T-helper 1 cell treated with Interleukin-12 subunit alpha and Interleukin-12 subunit beta and Interleukin-4 antibody, amounts not matched to agents 30 μg/mL and 1 μg/mL, for 36 hours (primary cell): Measurements from ENCODE around the gene SERPINA5.
"Not testable (repeated sequence)": the region's sequence is repeated elsewhere in the genome, so short reads cannot be mapped to it uniquely, and the experiment has no call there.

Experiments used
- H3K27ac Mint-ChIP-seq: one replicate; pipeline ENCODE4 v1.8.0; 2021; ENCODE audit warnings: mild to moderate bottlenecking, mixed read lengths
- H3K27me3 Mint-ChIP-seq: one replicate; pipeline ENCODE4 v1.8.0; 2021; ENCODE audit warnings: low read depth, mixed read lengths
- H3K36me3 Mint-ChIP-seq: one replicate; pipeline ENCODE4 v1.8.0; 2021; ENCODE audit warnings: low read depth, mixed read lengths
- H3K4me1 Mint-ChIP-seq: one replicate; pipeline ENCODE4 v1.8.0; 2021; ENCODE audit warnings: low read depth, mixed read lengths
- H3K4me3 Mint-ChIP-seq: one replicate; pipeline ENCODE4 v1.8.0; 2021; ENCODE audit warnings: mild to moderate bottlenecking, moderate library complexity, mixed read lengths
- H3K9me3 Mint-ChIP-seq: one replicate; pipeline ENCODE4 v1.8.0; 2021; ENCODE audit warnings: mixed read lengths

Gene SERPINA5

DNA sequence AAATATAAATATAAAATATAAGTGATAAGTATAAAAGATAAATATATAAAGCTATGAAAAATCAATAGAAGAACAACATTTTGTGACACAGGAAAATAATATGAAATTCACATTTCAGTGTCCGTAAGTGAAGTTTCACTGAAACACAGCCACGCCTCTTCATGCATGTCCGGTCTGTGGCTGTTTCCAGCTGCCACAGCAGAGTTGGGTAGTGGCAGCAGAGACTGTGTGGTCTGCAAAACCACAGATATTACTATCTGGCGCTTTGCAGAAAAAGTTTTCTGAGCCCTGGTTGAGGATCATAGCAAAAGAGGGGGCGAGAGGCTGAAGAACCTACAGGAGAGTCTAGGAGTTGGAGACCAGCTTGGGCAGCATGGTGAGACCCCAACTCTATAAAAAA is 19.2 kb upstream of the SERPINA5 start:
- no peaks in the 10 kb centered on the region for H3K27me3 Mint-ChIP-seq
- no peaks in the 10 kb centered on the region for H3K4me1 Mint-ChIP-seq
- H3K36me3 Mint-ChIP-seq = no peaks in the 10 kb centered on the region
- no peak overlapping the region for H3K4me3 Mint-ChIP-seq
- no peak overlapping the region for H3K27ac Mint-ChIP-seq
- no peaks in the 10 kb centered on the region for H3K9me3 Mint-ChIP-seq

DNA sequence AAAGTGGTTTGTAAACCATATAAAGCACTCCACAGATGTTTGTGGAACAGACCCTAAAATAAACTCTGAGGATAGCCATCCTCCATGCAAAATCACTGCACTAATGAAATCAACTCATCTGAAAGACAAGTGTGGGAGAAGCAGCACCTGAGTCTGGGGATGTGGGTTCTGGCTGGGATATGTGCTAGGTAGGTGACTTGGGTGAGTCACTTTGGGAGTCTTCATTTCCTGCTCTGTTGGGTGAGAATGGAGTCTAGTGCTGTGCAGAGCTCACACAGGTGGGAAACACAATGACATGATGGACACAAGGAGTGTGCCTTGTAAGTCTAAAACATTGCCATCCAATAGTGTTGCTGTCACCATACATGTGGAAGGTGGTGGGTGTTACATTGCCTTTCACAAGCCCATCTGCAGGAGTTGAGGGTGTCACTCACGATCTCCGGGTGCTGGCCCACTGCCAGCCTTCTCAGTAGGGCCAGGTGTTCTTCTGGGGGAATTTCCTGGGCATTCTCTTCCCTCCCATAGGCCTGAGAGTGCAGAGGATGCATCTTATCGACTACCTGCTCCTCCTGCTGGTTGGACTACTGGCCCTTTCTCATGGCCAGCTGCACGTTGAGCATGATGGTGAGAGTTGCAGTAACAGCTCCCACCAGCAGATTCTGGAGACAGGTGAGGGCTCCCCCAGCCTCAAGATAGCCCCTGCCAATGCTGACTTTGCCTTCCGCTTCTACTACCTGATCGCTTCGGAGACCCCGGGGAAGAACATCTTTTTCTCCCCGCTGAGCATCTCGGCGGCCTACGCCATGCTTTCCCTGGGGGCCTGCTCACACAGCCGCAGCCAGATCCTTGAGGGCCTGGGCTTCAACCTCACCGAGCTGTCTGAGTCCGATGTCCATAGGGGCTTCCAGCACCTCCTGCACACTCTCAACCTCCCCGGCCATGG is 18.0 kb upstream of the SERPINA5 start:
- no peaks in the 10 kb centered on the region for H3K27me3 Mint-ChIP-seq
- no peaks in the 10 kb centered on the region for H3K4me1 Mint-ChIP-seq
- H3K36me3 Mint-ChIP-seq = no peaks in the 10 kb centered on the region
- no peak overlapping the region for H3K27ac Mint-ChIP-seq
- no peak overlapping the region for H3K4me3 Mint-ChIP-seq
- no peaks in the 10 kb centered on the region for H3K9me3 Mint-ChIP-seq

DNA sequence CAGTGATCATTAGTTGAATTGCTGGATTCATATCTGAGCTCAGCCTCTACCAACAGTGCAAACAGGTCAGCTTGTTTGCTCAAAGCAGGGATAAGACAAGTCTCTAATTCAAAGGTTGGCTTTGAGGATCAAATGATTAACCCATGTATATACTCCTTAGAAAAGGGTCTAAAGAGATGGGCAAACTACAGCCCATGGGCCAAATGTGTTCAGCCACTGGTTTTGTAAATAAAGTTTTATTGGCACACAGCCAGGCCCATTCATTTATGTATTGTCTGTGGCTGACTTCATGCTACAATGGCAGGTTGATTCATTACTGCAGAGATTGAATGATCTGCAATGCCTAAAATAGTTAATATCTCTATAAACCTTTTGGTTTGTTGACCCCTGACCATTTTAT is 16.8 kb upstream of the SERPINA5 start:
- H3K4me3 Mint-ChIP-seq = no peak overlapping the region
- H3K4me1 Mint-ChIP-seq = no peaks in the 10 kb centered on the region
- H3K27ac Mint-ChIP-seq = no peak overlapping the region
- no peaks in the 10 kb centered on the region for H3K36me3 Mint-ChIP-seq
- H3K27me3 Mint-ChIP-seq = no peaks in the 10 kb centered on the region
- no peaks in the 10 kb centered on the region for H3K9me3 Mint-ChIP-seq

DNA sequence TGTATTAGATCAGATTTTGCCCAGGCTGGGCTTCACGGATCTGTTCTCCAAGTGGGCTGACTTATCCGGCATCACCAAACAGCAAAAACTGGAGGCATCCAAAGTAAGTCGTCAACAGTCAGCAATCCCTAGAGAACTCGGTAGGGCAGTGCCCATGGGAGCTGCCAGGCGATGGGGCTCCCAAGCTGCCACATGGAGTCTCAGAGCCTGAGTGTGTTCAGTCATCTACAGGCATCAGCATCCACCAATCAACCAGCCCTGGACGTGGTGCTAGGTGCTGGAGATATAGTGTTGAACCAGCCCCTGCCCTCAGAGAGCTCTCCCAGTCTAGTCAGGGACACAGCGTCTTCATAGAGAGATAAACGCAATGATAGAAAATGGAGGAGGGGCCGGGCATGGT is 13.0 kb upstream of the SERPINA5 start:
- H3K9me3 Mint-ChIP-seq = no peaks in the 10 kb centered on the region
- no peaks in the 10 kb centered on the region for H3K4me1 Mint-ChIP-seq
- H3K27me3 Mint-ChIP-seq = no peaks in the 10 kb centered on the region
- no peak overlapping the region for H3K27ac Mint-ChIP-seq
- no peaks in the 10 kb centered on the region for H3K36me3 Mint-ChIP-seq
- no peak overlapping the region for H3K4me3 Mint-ChIP-seq

DNA sequence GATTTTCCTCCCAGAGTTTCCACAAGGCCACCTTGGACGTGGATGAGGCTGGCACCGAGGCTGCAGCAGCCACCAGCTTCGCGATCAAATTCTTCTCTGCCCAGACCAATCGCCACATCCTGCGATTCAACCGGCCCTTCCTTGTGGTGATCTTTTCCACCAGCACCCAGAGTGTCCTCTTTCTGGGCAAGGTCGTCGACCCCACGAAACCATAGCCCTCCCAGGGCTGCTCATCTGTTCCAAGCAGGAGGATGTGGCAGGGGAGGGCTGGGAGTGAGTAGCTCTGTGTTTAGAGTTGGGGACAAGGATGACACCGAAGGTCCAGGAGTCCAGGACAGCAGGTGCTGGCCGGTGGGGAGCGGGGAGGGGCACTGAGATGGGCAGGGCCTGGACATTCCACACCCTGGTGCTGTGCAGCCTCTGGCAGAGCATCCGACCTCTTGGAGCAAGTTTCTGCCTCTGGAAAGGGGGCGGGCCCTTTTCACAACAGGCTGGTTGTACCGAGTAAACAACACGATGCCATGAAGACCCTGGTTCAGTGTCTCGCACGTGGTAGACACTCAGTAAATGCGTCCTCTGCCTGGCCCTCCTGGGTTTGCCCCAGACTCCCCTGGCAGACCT is 11.7 kb upstream of the SERPINA5 start:
- H3K4me1 Mint-ChIP-seq = no peaks in the 10 kb centered on the region
- no peaks in the 10 kb centered on the region for H3K27me3 Mint-ChIP-seq
- H3K4me3 Mint-ChIP-seq = no peak overlapping the region
- no peak overlapping the region for H3K27ac Mint-ChIP-seq
- H3K36me3 Mint-ChIP-seq = no peaks in the 10 kb centered on the region
- no peaks in the 10 kb centered on the region for H3K9me3 Mint-ChIP-seq

DNA sequence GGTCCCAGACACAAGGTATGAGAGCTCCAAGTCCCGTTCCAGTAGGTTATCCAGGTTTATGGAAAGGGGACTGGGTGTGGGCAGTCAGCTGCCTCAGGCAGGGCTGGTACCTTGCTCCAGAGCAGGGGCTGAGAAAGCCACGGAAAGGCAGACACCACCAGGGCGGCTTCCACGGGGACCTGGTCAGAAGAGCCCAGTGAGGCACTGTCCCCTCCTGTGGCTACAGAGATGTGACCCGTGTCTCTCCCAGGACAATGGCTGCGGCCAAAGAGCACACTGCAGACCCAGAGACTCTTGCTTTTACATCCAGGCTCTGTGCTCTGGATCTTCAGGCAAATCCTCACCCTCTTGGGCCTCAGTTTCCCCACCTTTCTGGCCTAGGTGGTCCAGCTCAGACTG is 11.2 kb upstream of the SERPINA5 start:
- Mint-ChIP-seq H3K9me3 (no peaks in the 10 kb centered on the region), H3K36me3 (no peaks in the 10 kb centered on the region), H3K27me3 (no peaks in the 10 kb centered on the region), H3K4me3 (no peak overlapping the region), H3K4me1 (no peaks in the 10 kb centered on the region), H3K27ac (no peak overlapping the region)

DNA sequence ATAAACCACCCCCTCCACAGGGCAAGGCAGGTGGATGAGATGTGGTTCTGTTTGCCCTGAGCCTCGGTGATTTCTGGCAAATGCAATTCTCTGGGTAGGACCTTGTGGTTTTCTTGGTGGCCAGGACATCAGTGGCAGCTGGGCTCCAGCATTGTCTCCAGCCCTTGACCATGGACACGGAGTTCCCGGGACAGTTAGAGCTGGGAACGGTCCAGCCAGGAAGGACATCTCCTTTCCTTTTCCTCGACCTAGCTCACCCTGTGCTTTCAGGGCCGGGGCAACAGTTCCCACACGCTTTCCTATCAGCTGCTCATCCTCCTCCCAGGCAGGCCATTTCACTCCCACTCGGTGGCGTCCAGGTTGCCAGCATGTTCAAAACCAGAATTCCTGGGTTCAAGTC is 10.8 kb upstream of the SERPINA5 start:
- H3K27ac Mint-ChIP-seq = no peak overlapping the region
- H3K9me3 Mint-ChIP-seq = no peaks in the 10 kb centered on the region
- H3K4me3 Mint-ChIP-seq = no peak overlapping the region
- H3K4me1 Mint-ChIP-seq = no peaks in the 10 kb centered on the region
- no peaks in the 10 kb centered on the region for H3K27me3 Mint-ChIP-seq
- H3K36me3 Mint-ChIP-seq = no peaks in the 10 kb centered on the region

DNA sequence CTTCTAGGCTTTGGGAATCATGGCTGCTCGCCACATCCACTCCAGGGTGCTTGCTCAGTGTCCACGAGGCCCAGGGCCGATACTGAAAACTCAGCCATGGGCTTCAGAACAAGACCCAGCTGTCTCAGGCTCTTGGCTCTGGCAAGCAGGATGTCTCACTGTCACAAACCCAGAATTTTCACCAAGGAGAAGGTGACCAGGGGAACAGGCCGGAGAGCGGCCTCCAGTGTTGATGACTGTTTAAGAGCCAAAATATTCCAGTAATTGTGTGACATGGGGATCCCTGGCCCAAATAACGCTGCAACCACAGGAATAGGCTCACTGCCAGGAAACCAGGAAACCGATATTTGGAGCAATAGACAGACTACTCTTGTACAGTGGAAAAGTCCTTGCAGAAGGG is 9.8 kb upstream of the SERPINA5 start:
- no peaks in the 10 kb centered on the region for H3K9me3 Mint-ChIP-seq
- H3K4me3 Mint-ChIP-seq = no peak overlapping the region
- H3K27ac Mint-ChIP-seq = no peak overlapping the region
- no peaks in the 10 kb centered on the region for H3K4me1 Mint-ChIP-seq
- H3K36me3 Mint-ChIP-seq = no peaks in the 10 kb centered on the region
- no peaks in the 10 kb centered on the region for H3K27me3 Mint-ChIP-seq

DNA sequence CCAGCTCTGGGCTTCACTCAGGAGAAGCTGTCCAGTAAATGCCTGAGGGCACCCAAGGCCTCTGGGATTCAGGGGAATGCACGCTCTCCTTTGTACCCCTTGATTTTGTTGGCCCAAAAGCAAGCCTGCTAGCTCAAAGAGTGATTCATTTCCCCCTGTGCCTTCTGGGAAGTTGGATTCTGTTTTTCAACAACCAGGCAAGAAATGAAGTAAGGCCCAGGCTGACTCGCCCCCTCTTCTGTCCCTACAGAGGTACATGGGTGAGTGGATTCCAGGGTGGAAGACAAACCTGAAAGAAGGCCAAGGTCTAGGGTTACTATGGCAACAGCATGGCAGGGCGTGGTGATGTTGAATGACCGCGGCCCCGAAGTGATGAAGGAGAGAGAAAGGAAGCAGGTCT is 9.3 kb upstream of the SERPINA5 start:
- H3K9me3 Mint-ChIP-seq = no peaks in the 10 kb centered on the region
- no peaks in the 10 kb centered on the region for H3K4me1 Mint-ChIP-seq
- no peaks in the 10 kb centered on the region for H3K36me3 Mint-ChIP-seq
- no peak overlapping the region for H3K27ac Mint-ChIP-seq
- no peak overlapping the region for H3K4me3 Mint-ChIP-seq
- no peaks in the 10 kb centered on the region for H3K27me3 Mint-ChIP-seq

DNA sequence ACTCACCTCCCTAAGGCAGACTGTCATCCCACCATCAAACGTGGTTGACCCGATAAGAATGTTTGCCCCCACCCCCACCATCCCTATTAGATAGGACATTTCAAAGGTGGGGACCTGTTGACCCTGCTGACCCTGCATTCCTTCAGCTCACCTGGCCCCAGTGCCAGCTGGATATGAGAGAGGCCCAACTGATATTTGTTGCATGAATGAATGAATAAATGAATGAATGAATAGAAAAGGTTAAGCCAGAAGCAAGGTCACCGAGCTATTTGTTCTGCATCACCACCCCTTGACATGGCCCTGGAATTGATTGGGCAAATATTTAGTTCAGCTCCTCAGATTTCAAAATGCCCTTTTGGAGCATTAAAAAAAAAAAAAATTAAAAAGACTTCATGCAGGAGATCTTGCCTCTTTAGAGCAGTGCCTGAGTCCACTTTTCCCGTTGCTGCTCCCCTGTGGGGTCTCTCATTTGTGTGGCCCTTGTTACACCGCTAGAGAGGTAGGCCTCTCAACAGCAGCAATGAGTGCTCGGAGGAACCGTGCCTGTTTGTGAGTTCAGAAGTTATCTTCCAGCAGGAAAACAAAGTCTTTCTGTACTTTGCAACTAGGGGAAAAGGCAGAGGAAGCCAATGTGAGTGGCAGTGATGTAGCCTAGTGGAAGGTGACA is 8.5 kb upstream of the SERPINA5 start:
- no peaks in the 10 kb centered on the region for H3K27me3 Mint-ChIP-seq
- H3K27ac Mint-ChIP-seq = no peak overlapping the region
- H3K4me1 Mint-ChIP-seq = no peaks in the 10 kb centered on the region
- no peaks in the 10 kb centered on the region for H3K9me3 Mint-ChIP-seq
- no peaks in the 10 kb centered on the region for H3K36me3 Mint-ChIP-seq
- no peak overlapping the region for H3K4me3 Mint-ChIP-seq

DNA sequence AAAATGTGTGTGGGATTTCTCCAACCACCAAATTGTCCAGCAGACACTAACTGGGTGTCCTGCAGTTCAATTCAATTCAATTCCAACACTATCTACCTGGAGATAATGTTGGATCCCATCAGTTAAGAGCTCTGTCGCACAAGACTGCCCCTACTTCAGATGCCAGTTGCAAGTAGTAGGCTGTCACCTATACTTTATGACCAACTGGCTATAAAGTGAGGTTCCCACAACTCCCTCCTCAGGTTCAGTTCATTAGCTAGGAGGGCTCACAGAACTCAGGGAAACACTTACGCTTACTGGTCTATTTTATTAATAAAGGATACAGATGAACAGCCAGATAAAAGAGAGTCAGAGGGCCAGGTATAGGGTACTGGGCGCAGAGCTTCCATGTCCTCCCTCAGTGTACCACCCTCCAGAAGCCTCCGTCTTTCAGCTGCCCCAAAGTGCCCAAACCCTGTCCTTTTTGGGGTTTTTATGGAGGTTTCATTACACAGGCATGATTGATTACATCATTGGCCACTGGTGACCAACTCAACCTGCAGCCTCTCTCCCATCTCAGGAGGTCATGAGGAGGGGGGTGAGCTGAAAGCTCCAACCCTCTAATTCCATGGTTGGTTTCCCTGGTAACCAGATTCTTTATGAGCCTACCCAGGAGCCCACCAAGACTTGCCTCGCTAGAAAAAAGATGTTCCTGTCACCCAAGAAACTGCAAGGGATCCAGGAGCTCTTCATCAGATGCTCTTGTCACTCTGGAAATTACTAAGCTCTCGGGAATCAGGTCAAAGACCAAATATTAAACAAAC is 7.5 kb upstream of the SERPINA5 start:
- Mint-ChIP-seq H3K27me3 (no peaks in the 10 kb centered on the region), H3K9me3 (no peaks in the 10 kb centered on the region), H3K27ac (no peak overlapping the region), H3K36me3 (no peaks in the 10 kb centered on the region), H3K4me3 (no peak overlapping the region), H3K4me1 (no peaks in the 10 kb centered on the region)

DNA sequence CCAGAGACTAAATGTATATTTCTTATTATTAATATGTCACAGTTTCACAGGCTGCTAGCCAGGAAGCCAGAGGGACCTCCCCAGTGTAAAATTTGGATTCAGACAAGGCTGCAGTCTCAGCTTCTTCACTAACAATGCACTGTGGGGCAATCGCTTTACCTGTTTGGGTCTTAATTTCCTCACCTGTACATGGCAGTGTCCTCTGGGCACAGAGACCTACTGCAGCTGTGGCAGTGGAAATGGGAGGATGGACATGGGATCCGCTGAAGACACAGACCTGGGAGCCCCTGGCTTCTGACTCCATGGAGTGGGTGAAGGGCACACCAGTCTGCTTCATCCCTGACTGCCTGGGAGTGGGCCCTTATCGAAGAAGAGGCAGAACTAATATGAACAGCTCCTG is 6.9 kb upstream of the SERPINA5 start:
- Mint-ChIP-seq H3K27ac (no peak overlapping the region), H3K4me3 (no peak overlapping the region), H3K4me1 (no peaks in the 10 kb centered on the region), H3K9me3 (no peaks in the 10 kb centered on the region), H3K36me3 (no peaks in the 10 kb centered on the region), H3K27me3 (no peaks in the 10 kb centered on the region)

DNA sequence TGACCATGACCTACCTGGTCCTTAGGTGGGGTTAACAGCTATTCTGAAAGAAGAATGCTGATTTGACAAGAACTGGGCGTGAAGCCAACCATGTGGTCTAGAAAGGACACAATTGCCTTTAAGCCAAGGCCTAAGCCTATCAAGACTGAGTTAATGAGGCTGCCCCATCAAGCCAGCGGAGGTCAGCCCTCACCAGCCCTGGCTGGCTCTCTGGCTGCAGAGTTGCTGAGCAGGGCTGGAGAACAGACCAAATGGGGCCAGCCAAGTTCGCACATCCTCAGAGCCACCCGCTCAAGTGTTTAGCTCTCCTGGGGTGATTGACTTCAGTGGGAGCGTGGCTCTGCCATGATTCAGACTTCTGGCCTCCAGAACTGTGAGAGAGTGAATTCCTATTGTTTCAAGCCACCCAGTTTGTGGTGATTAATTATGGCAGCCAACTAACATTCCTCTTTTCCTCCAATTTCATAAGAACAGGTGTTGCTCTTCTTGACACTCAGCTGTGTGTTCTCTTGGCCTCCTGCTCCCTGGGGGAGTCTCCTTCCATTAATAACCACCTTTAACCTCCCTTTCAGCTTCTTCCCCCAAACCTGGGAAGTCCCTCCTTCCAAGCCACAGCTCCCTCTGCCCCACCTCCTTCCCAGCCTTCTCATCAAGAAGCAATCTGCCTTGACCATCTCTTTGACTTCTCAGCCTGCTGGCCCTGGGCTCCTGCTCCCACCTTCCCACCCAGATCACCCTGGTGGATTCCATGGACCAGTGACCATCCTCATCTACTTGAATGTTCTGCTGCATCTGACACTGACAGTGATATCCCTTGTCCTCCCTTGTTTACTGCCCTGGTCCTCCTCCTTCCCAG is 5.3 kb upstream of the SERPINA5 start:
- H3K9me3 Mint-ChIP-seq = no peaks in the 10 kb centered on the region
- H3K27ac Mint-ChIP-seq = no peak overlapping the region

DNA sequence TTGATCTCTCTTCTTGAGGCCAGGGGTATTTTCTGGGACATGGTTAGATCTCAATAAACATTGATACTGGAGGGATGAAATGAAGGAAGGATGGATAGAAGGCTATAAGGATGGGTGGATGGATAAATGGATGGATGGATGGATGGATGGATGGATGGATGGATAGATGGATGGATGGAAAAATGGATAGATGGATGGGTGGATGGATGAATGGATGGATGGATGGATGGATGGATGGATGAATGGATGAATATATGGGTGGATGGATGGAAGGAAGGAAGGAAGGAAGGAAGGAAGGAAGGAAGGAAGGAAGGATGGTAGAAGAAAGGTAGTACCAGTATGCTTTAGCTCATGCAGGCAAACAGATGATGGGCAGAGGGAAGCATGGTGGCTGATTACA is 3.8 kb upstream of the SERPINA5 start:
- H3K27me3 Mint-ChIP-seq, H3K4me3 Mint-ChIP-seq, H3K27ac Mint-ChIP-seq, H3K9me3 Mint-ChIP-seq, H3K4me1 Mint-ChIP-seq, H3K36me3 Mint-ChIP-seq: not testable (repeated sequence)

More for the DNA sequence above, 5.3 kb upstream of the SERPINA5 start:
- Mint-ChIP-seq H3K36me3 (no peaks in the 10 kb centered on the region), H3K4me3 (no peak overlapping the region), H3K4me1 (no peaks in the 10 kb centered on the region), H3K27me3 (no peaks in the 10 kb centered on the region)
